Activated CD8-positive, alpha-beta memory T cell treated with anti-CD3 and anti-CD28 coated beads for 36 hours (primary cell): Measurements from ENCODE around the gene CDH13. TPM values are rescaled to one million over a fixed set of nuclear protein-coding genes. Genes with fewer than 3 reads are reported as not detected.

Experiments
- CTCF ChIA-PET: fragments of 350-600 bp; sonication (Branson Sonifier 250); formaldehyde crosslinking; loops from one replicate; lab custom pipeline; 2021; ENCODE audit warnings: antibody characterized with exemption; lab: Charles Lee
- POLR2A ChIA-PET: fragments of 350-600 bp; sonication (Branson Sonifier 250); formaldehyde crosslinking; loops from one replicate; lab custom pipeline; 2021; ENCODE audit warnings: antibody characterized with exemption; lab: Charles Lee
- total RNA-seq, 2 experiments: library from RNA; stranded (reverse); gene quantifications; one replicate each; pipeline ENCODE4 v1.2.3, GENCODE V29; 2021

CDH13 gene
- total RNA-seq, 2 experiments from 2014 or later: not detected

GRCh38 chr16:82761858-82762257, 135.1 kb downstream of the CDH13 start:
- ChIA-PET CTCF (no interaction called here), POLR2A (no interaction called here)

- POLR2A ChIA-PET: no interaction called here
- CTCF ChIA-PET: no interaction called here
These were observed 136.6 kb downstream of the CDH13 start for GRCh38 chr16:82763371-82763770.

GRCh38 chr16:82767198-82767597, 140.4 kb downstream of the CDH13 start:
- POLR2A ChIA-PET: no interaction called here
- CTCF ChIA-PET: no interaction called here

- ChIA-PET CTCF (no interaction called here), POLR2A (no interaction called here)
These were observed 141.0 kb downstream of the CDH13 start for GRCh38 chr16:82767808-82768207.

- ChIA-PET CTCF (no interaction called here), POLR2A (no interaction called here)
These were observed 143.1 kb downstream of the CDH13 start for GRCh38 chr16:82769845-82770244.

GRCh38 chr16:82772215-82772614, 145.4 kb downstream of the CDH13 start:
- CTCF ChIA-PET: no interaction called here
- POLR2A ChIA-PET: no interaction called here

GRCh38 chr16:82773018-82773417, 146.2 kb downstream of the CDH13 start:
- POLR2A ChIA-PET: no interaction called here
- CTCF ChIA-PET: no interaction called here

GRCh38 chr16:82776470-82777146, 149.8 kb downstream of the CDH13 start:
- ChIA-PET CTCF (no interaction called here), POLR2A (no interaction called here)

- POLR2A ChIA-PET: no interaction called here
- CTCF ChIA-PET: no interaction called here
These were observed 156.0 kb downstream of the CDH13 start for GRCh38 chr16:82782715-82783251.

GRCh38 chr16:82783933-82784572, 157.3 kb downstream of the CDH13 start:
- POLR2A ChIA-PET: no interaction called here
- CTCF ChIA-PET: no interaction called here

GRCh38 chr16:82784573-82784968, 157.8 kb downstream of the CDH13 start:
- POLR2A ChIA-PET: no interaction called here

GRCh38 chr16:82788225-82788624, 161.5 kb downstream of the CDH13 start:
- POLR2A ChIA-PET: no interaction called here

More at GRCh38 chr16:82784573-82784968, 157.8 kb downstream of the CDH13 start:
- CTCF ChIA-PET: no interaction called here

GRCh38 chr16:82788919-82789318, 162.2 kb downstream of the CDH13 start:
- POLR2A ChIA-PET: no interaction called here
- CTCF ChIA-PET: no interaction called here

More at GRCh38 chr16:82788225-82788624, 161.5 kb downstream of the CDH13 start:
- CTCF ChIA-PET: no interaction called here

- POLR2A ChIA-PET: no interaction called here
- CTCF ChIA-PET: no interaction called here
These were observed 165.9 kb downstream of the CDH13 start for GRCh38 chr16:82792693-82793092.

- ChIA-PET CTCF (no interaction called here), POLR2A (no interaction called here)
These were observed 166.9 kb downstream of the CDH13 start for GRCh38 chr16:82793528-82794245.

GRCh38 chr16:82796047-82796446, 169.3 kb downstream of the CDH13 start:
- CTCF ChIA-PET: no interaction called here
- POLR2A ChIA-PET: no interaction called here

- CTCF ChIA-PET: no interaction called here
- POLR2A ChIA-PET: no interaction called here
These were observed 174.6 kb downstream of the CDH13 start for GRCh38 chr16:82801361-82801760.

- POLR2A ChIA-PET: no interaction called here
- CTCF ChIA-PET: no interaction called here
These were observed 179.1 kb downstream of the CDH13 start for GRCh38 chr16:82805866-82806265.

- ChIA-PET CTCF (no interaction called here), POLR2A (no interaction called here)
These were observed 180.5 kb downstream of the CDH13 start for GRCh38 chr16:82807311-82807710.

GRCh38 chr16:82808036-82808435, 181.3 kb downstream of the CDH13 start:
- ChIA-PET CTCF (no interaction called here), POLR2A (no interaction called here)
